A549 treated with GW870086 at 1 μM for 4 hours (cell line): ENCODE results near the gene SLC41A3. TPM values are rescaled to one million over a fixed set of nuclear protein-coding genes. Genes with fewer than 3 reads are reported as not detected.

Experiments used
- total RNA-seq: library from RNA; stranded (reverse); fragments of 200-300 nt; extraction: Qiagen RNA extraction; gene quantifications from 5 replicates; pipeline ENCODE4 v1.2.3, GENCODE V29; 2022; ENCODE audit warnings: low read depth

SLC41A3 gene
- total RNA-seq: 21.2 to 26.3 TPM (median 25.0 TPM) in 5 replicates

GRCh38 chr3:126083913-126084767 lies at the start of gene SLC41A3:
TSS of gene SLC41A3 (minus strand) at chr3:126084124. CDS start at chr3:126068219, 15,905 bp downstream.

GRCh38 chr3:125968701-125969592 lies 115.0 kb downstream of the SLC41A3 start, which contains the start of gene ROPN1B:
TSS of gene ROPN1B (plus strand) at chr3:125969178. CDS start at chr3:125972055, 2,877 bp downstream.

Other genes with a start within 250 kb of the SLC41A3 start
- gene ROPN1B, start 114.9 kb downstream of the SLC41A3 start, total RNA-seq: not detected in 5 replicates
- 0.08 to 0.24 TPM (median 0.15 TPM) in 5 replicates for gene ALDH1L1, start 96.5 kb upstream of the SLC41A3 start, total RNA-seq